Osteoblast (primary cell): ENCODE measurements around the gene SELENOS. TPM values are rescaled to one million over a fixed set of nuclear protein-coding genes. Genes with fewer than 3 reads are reported as not detected.

Experiments
- DNase-seq: peaks from one replicate; pipeline ENCODE4 v3.0.0; 2011; ENCODE audit warnings: low spot score, mixed read lengths; ENCODE audit not compliant: insufficient read length; ENCODE audit errors: missing footprints
- H2AFZ ChIP-seq: 2 replicates; pipeline ENCODE4 v1.6.0; 2011; ENCODE audit warnings: mild to moderate bottlenecking, low read length
- H3K27ac ChIP-seq: 2 replicates; pipeline ENCODE4 v1.5.1; 2011; ENCODE audit warnings: mild to moderate bottlenecking, low read depth, low read length, moderate library complexity
- H3K27me3 ChIP-seq: 2 replicates; pipeline ENCODE4 v1.6.0; 2012; ENCODE audit warnings: mild to moderate bottlenecking, control low read depth, inconsistent platforms, low read length, moderate library complexity; ENCODE audit not compliant: insufficient read depth
- H3K36me3 ChIP-seq: 2 replicates; pipeline ENCODE4 v1.5.1; 2011; ENCODE audit warnings: mild to moderate bottlenecking, low read length, control low read depth, moderate library complexity; ENCODE audit not compliant: insufficient read depth
- H3K4me1 ChIP-seq: 2 replicates; pipeline ENCODE4 v1.5.1; 2011; ENCODE audit warnings: mild to moderate bottlenecking, low read length, control low read depth, moderate library complexity; ENCODE audit not compliant: insufficient read depth
- H3K4me2 ChIP-seq: 2 replicates; pipeline ENCODE4 v1.6.0; 2011; ENCODE audit warnings: mild to moderate bottlenecking, low read length; ENCODE audit not compliant: insufficient read depth
- H3K4me3 ChIP-seq: fragments of 200-600 bp; sonication (generic); 3 replicates; pipeline ENCODE4 v1.5.1; 2012; ENCODE audit warnings: mild to moderate bottlenecking, low read length, inconsistent platforms; ENCODE audit not compliant: insufficient read depth
- H3K79me2 ChIP-seq: 2 replicates; pipeline ENCODE4 v1.6.0; 2012; ENCODE audit warnings: mild to moderate bottlenecking, low read length, control low read depth, inconsistent platforms; ENCODE audit not compliant: insufficient read depth
- H3K9me3 ChIP-seq: 2 replicates; pipeline ENCODE4 v1.5.1; 2011; ENCODE audit warnings: low read depth, low read length, control low read depth
- H4K20me1 ChIP-seq: 2 replicates; pipeline ENCODE4 v1.6.0; 2012; ENCODE audit warnings: mild to moderate bottlenecking, low read length, control low read depth; ENCODE audit not compliant: insufficient read depth
- CTCF ChIP-seq: IDR thresholded peaks from 2 replicates; pipeline ENCODE4 v1.5.1; 2011; ENCODE audit warnings: mild to moderate bottlenecking, low read depth, low read length, moderate library complexity; ENCODE audit errors: extremely low read depth
- total RNA-seq: library from RNA; depleted of rRNA; stranded (reverse); fragments of >200 nt; gene quantifications from 2 replicates; pipeline ENCODE4 v1.2.3, GENCODE V29; 2012

The SELENOS gene
- total RNA-seq, 1 donor, result 79.6 TPM

GRCh38 chr15:101264011-101264410, 13.3 kb downstream of the SELENOS start:
- no peak for DNase-seq
- Histone ChIP-seq H2AFZ (no peak overlapping the region), H3K79me2 (no peaks in the 10 kb centered on the region), H3K27me3 (no peaks in the 10 kb centered on the region), H3K27ac (no peak overlapping the region), H3K9me3 (no peaks in the 10 kb centered on the region), H3K4me1 (peaks cover 41% of the 10 kb centered on the region), H3K36me3 (peaks cover 4% of the 10 kb centered on the region), H4K20me1 (no peaks in the 10 kb centered on the region), H3K4me3 (no peak overlapping the region), H3K4me2 (no peak overlapping the region)
- no peak for TF ChIP-seq CTCF

GRCh38 chr15:101262551-101262950, 14.7 kb downstream of the SELENOS start:
- no peak overlapping the region for H3K4me3 ChIP-seq
- no peaks in the 10 kb centered on the region for H3K9me3 ChIP-seq
- no peaks in the 10 kb centered on the region for H3K36me3 ChIP-seq
- H3K27me3 ChIP-seq, result no peaks in the 10 kb centered on the region
- no peak for TF ChIP-seq CTCF
- peaks cover 34% of the 10 kb centered on the region for H3K4me1 ChIP-seq
- H3K4me2 ChIP-seq, result no peak overlapping the region
- no peak overlapping the region for H3K27ac ChIP-seq
- no peak overlapping the region for H2AFZ ChIP-seq
- no peaks in the 10 kb centered on the region for H3K79me2 ChIP-seq
- H4K20me1 ChIP-seq, result no peaks in the 10 kb centered on the region
- no peak for DNase-seq

GRCh38 chr15:101258238-101259144, 18.8 kb downstream of the SELENOS start:
- DNase-seq, result no peak
- Histone ChIP-seq H3K36me3 (no peaks in the 10 kb centered on the region), H4K20me1 (no peaks in the 10 kb centered on the region), H3K27ac (no peak overlapping the region), H3K4me1 (peaks cover 12% of the 10 kb centered on the region), H2AFZ (peak overlapping the region; percentile 45), H3K9me3 (no peaks in the 10 kb centered on the region), H3K4me2 (peak overlapping the region; percentile 6), H3K79me2 (no peaks in the 10 kb centered on the region), H3K27me3 (no peaks in the 10 kb centered on the region), H3K4me3 (no peak overlapping the region)
- peak; percentile 95 for TF ChIP-seq CTCF

GRCh38 chr15:101256757-101257156, 20.5 kb downstream of the SELENOS start:
- Histone ChIP-seq H3K4me3 (no peak overlapping the region), H3K79me2 (no peaks in the 10 kb centered on the region), H3K27me3 (no peaks in the 10 kb centered on the region), H3K4me1 (peaks cover 21% of the 10 kb centered on the region), H3K4me2 (no peak overlapping the region), H4K20me1 (no peaks in the 10 kb centered on the region), H3K9me3 (no peaks in the 10 kb centered on the region), H3K36me3 (no peaks in the 10 kb centered on the region), H2AFZ (no peak overlapping the region), H3K27ac (no peak overlapping the region)
- peak; percentile 54 for TF ChIP-seq CTCF
- DNase-seq, result no peak
